RWPE2 (cell line): ENCODE measurements around the gene COL4A3.
A peak's percentile ranks its signal among the peaks of the same experiment; 100 is the strongest.

ENCODE experiments used
- ATAC-seq: fragments of 200-7000 bp; cut with Tn5 transposase; 3 replicates; pipeline ENCODE4 v1.9.1; 2021; ENCODE audit warnings: low read depth
- DNase-seq: peaks from one replicate; pipeline ENCODE4 v3.0.0-alpha.2; 2020; ENCODE audit warnings: low spot score
- H3K27ac ChIP-seq: fragments of 450-650 bp; 2 replicates; pipeline ENCODE4 v1.5.1; 2017; ENCODE audit warnings: mild to moderate bottlenecking; ENCODE audit not compliant: poor library complexity, severe bottlenecking
- H3K27me3 ChIP-seq: fragments of 250-450 bp; sonication (Bioruptor Pico); 2 replicates; pipeline ENCODE4 v1.5.1; 2021; ENCODE audit warnings: mild to moderate bottlenecking, moderate library complexity; ENCODE audit not compliant: insufficient read depth, poor library complexity, severe bottlenecking
- H3K36me3 ChIP-seq: fragments of 250-450 bp; sonication (Bioruptor Pico); 2 replicates; pipeline ENCODE4 v1.5.1; 2020; ENCODE audit warnings: low read depth, mild to moderate bottlenecking, moderate library complexity
- H3K4me1 ChIP-seq: fragments of 250-450 bp; sonication (Bioruptor Pico); 2 replicates; pipeline ENCODE4 v1.5.1; 2021; ENCODE audit warnings: mild to moderate bottlenecking, moderate library complexity; ENCODE audit not compliant: insufficient read depth, poor library complexity, severe bottlenecking
- H3K4me3 ChIP-seq: fragments of 250-450 bp; sonication (Bioruptor Pico); 2 replicates; pipeline ENCODE4 v1.5.1; 2021; ENCODE audit warnings: mild to moderate bottlenecking, moderate library complexity; ENCODE audit not compliant: severe bottlenecking
- H3K9me3 ChIP-seq: fragments of 250-450 bp; sonication (Bioruptor Pico); 2 replicates; pipeline ENCODE4 v1.5.1; 2021; ENCODE audit warnings: mild to moderate bottlenecking, moderate library complexity; ENCODE audit not compliant: severe bottlenecking
- TF ChIP-seq, protein P1 (sequence below): fragments of 450-650 bp; IDR thresholded peaks from one replicate; pipeline ENCODE4 v1.5.1; 2017; ENCODE audit warnings: mild to moderate bottlenecking, moderate library complexity; ENCODE audit not compliant: poor library complexity, severe bottlenecking

The COL4A3 gene

DNA sequence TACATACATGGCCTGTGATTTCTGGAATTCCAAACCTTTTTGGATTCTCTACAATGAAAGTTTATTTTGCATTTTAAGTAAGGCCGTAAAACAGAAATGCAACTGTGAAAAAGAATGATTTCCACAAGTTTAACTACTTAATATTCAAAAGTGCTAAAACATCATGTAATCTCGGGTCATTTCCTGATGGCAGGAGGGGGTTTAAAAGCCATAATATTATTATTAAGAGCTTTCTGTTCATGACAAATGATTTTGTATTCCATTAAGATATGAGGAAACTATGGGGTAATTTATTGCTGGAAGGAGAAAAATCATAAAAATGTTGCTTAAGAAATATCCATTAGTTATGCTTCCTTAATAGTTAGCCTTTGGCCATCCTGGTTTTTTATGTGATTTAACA, 65.7 kb downstream of the COL4A3 start:
- TF ChIP-seq, protein P1, sequence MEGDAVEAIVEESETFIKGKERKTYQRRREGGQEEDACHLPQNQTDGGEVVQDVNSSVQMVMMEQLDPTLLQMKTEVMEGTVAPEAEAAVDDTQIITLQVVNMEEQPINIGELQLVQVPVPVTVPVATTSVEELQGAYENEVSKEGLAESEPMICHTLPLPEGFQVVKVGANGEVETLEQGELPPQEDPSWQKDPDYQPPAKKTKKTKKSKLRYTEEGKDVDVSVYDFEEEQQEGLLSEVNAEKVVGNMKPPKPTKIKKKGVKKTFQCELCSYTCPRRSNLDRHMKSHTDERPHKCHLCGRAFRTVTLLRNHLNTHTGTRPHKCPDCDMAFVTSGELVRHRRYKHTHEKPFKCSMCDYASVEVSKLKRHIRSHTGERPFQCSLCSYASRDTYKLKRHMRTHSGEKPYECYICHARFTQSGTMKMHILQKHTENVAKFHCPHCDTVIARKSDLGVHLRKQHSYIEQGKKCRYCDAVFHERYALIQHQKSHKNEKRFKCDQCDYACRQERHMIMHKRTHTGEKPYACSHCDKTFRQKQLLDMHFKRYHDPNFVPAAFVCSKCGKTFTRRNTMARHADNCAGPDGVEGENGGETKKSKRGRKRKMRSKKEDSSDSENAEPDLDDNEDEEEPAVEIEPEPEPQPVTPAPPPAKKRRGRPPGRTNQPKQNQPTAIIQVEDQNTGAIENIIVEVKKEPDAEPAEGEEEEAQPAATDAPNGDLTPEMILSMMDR = no peak
- no peaks in the 10 kb centered on the region for H3K36me3 ChIP-seq
- DNase-seq (no peak), ATAC-seq (no peak)
- H3K27me3 ChIP-seq = no peaks in the 10 kb centered on the region
- no peak overlapping the region for H3K27ac ChIP-seq
- no peaks in the 10 kb centered on the region for H3K4me1 ChIP-seq
- H3K9me3 ChIP-seq = no peaks in the 10 kb centered on the region
- no peak overlapping the region for H3K4me3 ChIP-seq

- H3K4me1 ChIP-seq = no peaks in the 10 kb centered on the region
- ATAC-seq = no peak
Observed at GRCh38 chr2:227234429-227234828, 70.0 kb downstream of the COL4A3 start.

DNA sequence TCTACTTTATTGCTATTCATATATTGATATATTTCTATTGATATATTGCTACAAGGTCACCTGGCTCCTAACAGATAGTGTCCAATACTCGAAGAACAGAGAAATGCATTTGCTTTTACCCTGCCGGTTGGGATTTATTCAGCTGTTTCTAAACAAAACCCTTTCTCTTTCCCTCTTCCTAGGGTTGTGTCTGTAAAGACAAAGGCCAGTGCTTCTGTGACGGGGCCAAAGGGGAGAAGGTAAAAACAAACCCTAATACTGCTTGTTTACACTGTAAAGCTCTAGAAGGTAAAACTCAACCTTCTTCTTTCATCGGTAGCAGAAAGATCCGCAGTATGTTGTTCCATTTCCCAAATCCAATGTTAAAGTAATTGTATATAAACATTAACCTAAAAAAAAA, 73.4 kb downstream of the COL4A3 start:
- Histone ChIP-seq H3K27ac (no peak overlapping the region), H3K27me3 (peaks cover 6% of the 10 kb centered on the region), H3K4me3 (no peak overlapping the region), H3K9me3 (no peaks in the 10 kb centered on the region), H3K4me1 (no peaks in the 10 kb centered on the region), H3K36me3 (no peaks in the 10 kb centered on the region)
- ATAC-seq (no peak), DNase-seq (no peak)
- TF ChIP-seq, protein P1 = no peak

More at GRCh38 chr2:227234429-227234828, 70.0 kb downstream of the COL4A3 start:
- Histone ChIP-seq H3K4me3 (no peak overlapping the region), H3K36me3 (no peaks in the 10 kb centered on the region), H3K27me3 (peaks cover 6% of the 10 kb centered on the region), H3K27ac (no peak overlapping the region), H3K9me3 (no peaks in the 10 kb centered on the region)
- no peak for DNase-seq
- TF ChIP-seq, protein P1 = no peak

DNA sequence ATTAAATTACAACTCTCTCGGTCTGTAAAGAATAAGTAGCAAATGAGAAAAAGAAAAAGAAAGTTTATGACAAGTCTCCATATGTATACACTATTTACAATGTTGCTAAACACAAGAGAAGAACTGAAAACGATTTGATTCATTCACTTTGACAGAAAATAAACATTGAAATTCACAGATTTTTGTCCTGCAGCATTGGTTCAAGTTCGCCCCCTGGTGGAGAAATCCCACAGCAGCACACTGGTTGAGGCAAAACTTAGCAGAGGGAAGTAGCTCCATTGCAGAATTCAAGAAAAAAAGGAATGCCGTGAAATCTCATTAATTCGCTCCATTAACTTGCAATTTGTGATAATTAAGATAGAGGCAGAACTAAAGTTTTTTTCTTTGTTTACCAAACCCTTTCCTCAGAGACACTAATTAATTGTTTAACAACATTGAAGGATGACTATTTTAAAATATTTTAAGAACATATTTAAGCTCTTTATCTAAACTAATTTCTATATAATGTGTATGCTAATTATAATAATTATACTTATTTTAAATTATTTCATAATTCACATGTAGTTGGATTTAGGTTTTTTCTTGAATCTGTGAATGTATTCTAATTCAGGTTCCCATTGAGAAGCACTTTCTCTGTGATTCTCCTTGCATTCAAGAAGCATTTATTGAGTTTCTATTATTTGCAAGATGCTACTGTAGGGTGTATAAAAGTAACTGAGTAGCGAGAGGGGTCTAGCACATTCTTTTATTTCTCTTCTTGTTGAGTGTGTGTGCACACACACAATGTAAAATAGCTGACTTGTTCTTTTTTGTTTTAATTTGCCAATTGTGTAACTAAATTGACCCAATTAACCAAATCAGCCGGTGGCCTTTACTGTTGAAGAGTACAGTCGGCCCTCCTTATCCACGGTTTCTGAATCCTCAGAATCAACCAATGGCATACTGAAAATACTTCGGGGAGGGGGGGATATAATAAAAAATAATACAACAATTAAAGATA, 74.1 kb downstream of the COL4A3 start:
- TF ChIP-seq, protein P1 = peak; percentile 94
- H3K27me3 ChIP-seq = peaks cover 6% of the 10 kb centered on the region
- no peaks in the 10 kb centered on the region for H3K4me1 ChIP-seq
- H3K27ac ChIP-seq = no peak overlapping the region
- no peak for DNase-seq
- H3K9me3 ChIP-seq = no peaks in the 10 kb centered on the region
- no peak overlapping the region for H3K4me3 ChIP-seq
- no peaks in the 10 kb centered on the region for H3K36me3 ChIP-seq
- no peak for ATAC-seq

DNA sequence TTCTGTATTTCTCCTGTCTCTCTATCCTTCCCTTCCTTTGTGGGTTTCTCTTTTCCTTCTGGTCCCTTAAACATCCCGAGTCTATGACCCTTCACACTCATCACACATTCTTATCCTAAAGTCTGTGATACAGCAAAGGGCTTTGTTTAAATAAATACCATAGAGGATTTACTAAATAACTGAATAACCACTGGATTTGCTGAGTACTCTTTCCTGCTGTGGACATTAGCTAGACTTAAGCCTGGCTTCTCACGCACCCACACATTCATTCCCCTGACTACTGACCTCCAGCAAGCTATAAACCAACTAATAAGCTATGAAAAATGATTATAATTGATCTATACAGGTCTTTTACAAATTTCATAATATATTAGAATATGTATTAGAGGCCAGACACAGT, 76.6 kb downstream of the COL4A3 start:
- Histone ChIP-seq H3K9me3 (no peaks in the 10 kb centered on the region), H3K4me3 (no peak overlapping the region), H3K27ac (no peak overlapping the region), H3K27me3 (peaks cover 6% of the 10 kb centered on the region), H3K4me1 (no peaks in the 10 kb centered on the region), H3K36me3 (no peaks in the 10 kb centered on the region)
- DNase-seq = no peak
- no peak for ATAC-seq
- TF ChIP-seq, protein P1 = no peak
